Measurements from ENCODE around the gene RAET1L.
"Not testable (repeated sequence)": the region's sequence is repeated elsewhere in the genome, so short reads cannot be mapped to it uniquely, and the experiment has no call there.

Gene RAET1L

DNA sequence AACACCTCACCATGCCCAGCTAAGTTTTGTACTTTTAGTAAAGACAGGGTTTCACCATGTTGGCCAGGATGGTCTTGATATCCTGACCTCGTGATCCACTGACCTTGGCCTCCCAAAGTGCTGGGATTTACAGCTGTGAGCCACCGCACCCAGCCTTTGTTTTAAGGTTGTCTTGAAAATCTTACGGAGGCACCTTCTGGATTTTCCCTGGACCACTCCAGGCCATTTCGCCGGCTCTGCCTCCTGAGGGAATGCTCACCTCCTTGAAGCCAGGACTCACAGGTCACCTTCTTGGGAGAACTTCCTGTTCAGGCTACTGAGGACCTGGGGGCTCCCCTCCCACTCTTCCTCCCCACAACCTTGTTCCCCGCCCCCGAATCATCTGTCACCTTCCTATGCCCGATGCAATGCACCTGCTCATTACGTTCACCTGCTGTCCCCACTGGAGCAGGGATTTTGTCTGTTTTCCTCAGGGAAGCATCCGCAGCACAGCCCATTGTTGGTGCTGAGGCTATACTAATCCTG lies 19.4 kb upstream of the RAET1L start:
- DNase-seq (ENCODE audit: low read depth in 2 of 3, low spot score in 1 of 3), result no peak

DNA sequence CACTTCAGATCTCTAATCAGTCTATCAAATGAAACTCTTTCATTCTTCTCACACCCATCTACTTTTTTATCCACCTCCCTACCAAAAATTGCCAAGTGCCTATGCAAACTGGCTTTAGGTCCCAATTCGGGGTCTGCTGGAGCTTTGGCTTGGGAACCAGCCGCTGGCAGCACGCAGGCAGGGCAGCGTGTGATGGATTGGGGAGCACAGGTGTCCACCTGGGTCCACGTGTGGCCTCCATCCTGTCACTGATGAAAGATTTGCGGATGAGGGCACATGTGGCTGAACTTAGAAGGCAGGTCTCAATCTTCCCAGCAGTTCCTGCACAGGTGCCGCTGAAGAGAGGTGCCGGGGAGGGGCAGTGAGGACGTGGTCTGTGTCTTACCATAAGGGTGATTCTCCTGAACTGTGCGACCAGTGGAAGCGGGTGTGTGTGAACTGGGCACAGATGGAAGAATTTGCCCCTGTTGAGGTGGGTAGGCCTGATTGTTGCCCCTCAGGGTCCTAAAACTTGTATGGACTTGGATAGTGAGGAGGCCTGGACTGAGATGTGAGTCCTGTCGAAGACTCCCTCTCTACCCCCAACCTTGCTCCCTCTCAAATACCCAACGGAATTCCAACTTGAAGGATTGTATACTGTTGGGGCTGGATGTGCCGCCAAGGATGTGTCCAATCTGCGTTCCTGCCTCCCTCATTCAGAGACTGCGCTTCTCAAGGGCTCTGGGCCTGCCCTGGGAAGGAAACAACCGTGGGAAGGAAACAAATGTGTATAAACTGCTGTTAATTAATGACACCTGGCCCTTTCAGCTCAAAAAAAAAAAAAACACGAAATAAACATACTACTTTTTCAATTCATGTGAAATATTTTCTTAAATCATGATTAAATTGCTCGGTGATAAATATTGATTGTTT lies 18.4 kb upstream of the RAET1L start:
- no peak for DNase-seq (ENCODE audit: low read depth in 2 of 3, low spot score in 1 of 3)

DNA sequence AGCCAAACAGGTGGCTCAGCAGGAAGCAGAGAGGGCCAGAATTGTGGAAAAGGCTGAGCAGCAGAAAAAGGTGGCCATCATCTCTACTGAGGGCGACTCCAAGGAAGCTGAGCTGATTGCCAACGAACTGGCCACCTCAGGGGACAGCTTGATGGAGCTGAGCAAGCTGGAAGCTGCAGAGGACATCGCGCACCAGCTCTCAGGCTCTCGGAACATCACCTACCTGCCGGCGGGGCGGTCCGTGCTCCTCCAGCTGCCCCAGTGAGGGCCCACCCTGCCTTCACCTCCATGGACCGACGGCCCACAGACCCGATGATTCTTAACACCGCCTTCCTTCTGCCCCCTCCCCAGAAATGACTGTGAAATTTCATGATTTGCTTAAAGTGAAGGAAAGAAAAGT lies 17.8 kb upstream of the RAET1L start:
- no peak for DNase-seq (ENCODE audit: low read depth in 2 of 3, low spot score in 1 of 3)

DNA sequence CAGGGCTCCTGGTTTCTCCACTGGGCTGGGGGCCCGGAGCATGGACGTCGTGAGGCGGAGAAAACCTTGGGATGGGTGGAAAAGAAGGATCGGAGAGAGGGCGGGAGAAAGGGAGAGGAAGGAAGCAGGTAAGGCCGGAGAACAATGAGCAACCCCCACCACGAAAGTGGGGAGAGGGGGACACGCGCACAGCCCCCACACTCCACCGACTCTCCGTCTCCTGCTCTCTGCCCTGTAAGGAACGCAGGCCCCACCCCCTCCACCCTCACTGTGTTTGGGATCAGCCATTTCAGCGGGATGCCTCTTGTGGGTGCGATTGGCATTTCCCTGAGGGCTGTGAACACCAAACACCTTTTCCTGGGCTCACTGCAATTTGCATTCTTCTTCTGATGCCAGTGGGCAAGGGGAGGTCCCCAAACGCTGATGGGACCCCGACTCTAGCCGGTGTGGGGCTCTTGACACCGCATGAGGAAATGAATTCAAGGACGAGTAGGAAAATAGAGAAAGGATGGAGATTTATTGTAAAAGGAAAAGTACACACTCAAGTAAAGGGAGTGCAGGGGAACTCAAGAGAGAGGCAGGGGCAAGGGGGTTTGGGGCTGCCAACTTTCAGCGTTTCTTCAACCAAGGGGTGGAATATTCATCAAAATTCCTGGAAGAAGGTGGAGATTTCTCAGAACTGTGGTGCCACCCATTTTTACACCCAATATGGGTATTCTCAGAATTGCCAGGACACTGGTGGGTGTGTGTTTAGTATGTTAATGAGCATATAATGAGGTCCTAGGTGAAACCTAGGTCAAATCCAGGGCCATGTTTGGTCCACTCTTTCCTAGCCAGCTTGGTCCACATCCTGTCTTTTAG lies 13.1 kb upstream of the RAET1L start:
- DNase-seq (ENCODE audit: low read depth in 2 of 3, low spot score in 1 of 3), result no peak

DNA sequence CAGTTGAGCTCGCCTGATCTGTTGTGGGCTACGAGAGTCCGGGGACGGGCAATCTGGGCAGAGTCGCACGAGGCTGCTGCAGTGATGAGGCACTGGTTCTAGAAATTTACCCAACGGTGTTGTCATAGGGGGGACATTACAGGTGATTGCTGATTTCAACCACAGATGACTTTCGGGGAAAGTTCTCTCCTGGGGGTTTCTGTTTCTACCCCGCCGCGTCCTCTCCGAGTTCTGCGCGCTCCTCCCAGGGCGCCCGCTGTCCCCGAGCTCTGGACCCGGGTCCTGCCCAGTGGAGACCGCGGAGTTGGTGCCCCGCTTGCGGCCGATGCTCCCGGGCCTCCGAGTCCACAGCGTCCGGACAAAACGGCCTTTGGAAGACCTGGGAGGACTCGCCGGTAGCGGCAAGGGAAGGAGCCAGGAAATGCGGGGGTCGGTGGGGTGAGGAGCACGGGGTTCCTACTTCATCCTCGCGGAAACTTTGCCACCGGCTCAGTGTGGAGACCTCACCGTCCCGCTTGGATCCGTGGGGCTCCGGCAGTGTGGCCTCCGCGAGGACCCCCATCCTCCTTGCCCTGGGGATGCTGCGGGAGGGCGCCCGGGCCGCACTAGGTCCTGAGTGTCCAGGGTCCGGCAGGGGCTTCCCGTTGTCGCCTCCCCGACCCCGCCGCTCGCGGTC lies 12.3 kb upstream of the RAET1L start:
- DNase-seq (ENCODE audit: low read depth in 2 of 3, low spot score in 1 of 3), result no peak

DNA sequence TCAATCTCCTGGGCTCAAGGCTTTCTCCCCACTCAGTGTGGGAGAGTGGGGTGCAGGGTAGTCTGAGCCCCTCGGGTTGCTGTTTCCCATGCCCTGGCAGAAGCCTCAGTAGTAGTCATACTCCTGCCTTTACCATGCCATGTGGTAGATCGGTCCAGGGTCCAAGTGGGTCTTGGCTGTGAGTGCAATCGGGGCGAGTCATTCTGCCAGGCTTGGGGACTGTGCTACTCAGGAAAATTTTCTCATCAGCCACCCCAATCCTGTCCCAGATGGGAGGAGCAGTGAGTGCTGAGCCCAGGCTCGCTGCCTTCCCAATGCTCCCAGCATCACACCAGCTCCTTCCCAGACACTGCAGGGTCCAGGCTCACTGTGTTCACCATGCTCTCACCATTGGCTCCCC lies 10.7 kb upstream of the RAET1L start:
- no peak for DNase-seq (ENCODE audit: low read depth in 2 of 3, low spot score in 1 of 3)

DNA sequence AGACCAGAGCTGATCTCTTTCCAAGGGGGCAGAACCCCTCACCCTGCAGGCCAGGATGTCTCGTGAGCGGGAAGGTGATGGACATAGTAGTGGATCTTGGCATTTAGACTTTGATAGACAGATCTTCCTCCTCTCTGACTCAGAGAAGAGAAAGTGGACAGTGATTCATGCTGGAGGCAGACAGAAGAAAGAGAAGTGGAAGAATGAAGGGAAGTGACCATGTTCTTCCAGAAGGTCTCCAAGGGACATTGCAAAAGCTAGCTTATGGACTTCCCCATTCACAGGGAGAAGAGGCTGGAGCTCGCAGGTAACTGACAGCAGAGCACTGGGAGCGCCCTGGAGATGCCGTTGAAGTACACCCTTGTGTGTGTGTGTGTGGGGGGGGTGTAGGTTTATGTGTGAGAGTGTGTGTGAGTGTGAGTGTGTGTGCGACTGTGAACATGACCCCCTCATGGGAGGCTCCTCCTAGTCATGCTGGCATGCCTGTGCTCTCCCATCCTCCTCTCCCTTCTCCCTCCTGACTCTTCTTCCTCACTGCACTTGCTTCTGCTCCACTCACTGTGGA lies 8.0 kb upstream of the RAET1L start:
- DNase-seq (ENCODE audit: low read depth in 2 of 3, low spot score in 1 of 3), result no peak

DNA sequence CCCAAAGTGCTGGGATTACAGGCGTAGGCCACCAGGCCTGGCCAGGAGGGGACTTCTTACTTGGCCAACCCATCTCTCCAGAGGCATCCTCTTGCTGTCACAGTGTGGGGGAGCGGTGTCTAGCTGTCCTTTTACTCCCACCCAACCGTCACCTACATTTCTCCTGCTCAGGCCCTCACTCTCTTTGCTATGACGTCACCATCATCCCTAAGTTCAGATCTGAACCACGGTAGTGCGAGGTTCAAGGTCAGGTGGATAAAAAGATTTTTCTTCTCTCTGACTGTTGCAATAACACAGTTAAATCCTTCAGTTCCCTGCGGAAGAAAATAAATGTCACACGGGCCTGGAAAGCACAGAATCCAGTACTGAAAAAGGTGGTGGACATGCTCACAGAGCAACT lies 7.3 kb upstream of the RAET1L start:
- no peak for DNase-seq (ENCODE audit: low read depth in 2 of 3, low spot score in 1 of 3)

DNA sequence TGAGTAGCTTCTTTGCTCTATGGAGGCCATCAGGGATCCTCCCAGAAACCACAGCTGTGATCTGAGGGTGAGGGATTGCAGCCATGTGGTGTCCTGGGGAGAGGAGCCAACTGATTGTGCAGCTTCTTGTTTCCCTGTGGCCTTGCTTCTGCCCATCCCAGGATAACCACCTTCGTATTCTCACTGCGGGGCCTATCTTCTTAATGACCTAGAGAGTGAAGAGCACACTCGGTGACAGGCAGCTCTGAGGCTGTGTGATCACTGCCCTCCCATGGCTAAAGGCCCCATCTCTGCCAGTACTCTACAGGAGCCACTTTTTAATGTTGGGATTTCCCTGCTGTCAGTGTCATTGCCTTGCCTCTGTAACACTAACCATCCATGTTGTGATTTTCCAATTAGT lies 5.3 kb upstream of the RAET1L start:
- DNase-seq (ENCODE audit: low read depth in 2 of 3, low spot score in 1 of 3), result no peak

DNA sequence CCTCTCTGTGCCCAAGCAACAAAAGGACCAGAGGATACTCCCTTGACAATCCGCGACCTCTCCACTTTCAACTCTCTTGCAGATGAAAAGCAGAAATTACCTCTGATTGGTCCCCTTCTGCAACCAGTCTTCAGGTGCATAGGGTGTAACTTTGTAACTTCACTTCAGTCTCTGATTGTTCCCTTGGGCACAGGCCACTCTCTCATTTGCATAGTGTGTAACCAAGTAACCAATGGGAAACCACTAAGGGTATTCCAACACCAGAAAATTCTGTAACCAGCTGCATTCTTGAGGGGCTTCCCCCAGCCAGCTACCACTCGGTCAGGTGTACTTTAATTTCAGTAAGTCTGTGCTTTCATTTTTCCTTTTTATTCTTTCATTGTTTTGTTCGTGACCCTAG lies 4.4 kb upstream of the RAET1L start:
- no peak for DNase-seq (ENCODE audit: low read depth in 2 of 3, low spot score in 1 of 3)

DNA sequence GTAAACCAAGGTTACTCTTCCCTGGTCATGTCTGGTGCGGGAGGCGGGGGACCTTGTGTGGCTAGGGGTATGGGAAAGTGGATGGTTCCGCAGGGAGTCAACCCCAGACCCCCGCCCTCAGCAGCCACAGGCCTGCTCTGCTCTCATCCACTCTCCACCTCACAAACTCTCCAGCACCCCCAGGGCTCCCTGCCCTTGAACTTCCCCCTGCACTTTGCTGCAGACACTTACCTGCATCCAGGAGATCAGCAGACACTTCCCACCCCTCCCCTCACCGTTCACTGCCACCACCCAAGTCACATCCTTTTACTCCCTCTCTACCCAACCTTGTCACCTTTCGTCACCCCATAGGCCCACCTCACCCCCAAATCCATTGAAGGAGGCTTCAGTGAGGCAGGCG lies 3.9 kb upstream of the RAET1L start:
- no peak for DNase-seq (ENCODE audit: low read depth in 2 of 3, low spot score in 1 of 3)

DNA sequence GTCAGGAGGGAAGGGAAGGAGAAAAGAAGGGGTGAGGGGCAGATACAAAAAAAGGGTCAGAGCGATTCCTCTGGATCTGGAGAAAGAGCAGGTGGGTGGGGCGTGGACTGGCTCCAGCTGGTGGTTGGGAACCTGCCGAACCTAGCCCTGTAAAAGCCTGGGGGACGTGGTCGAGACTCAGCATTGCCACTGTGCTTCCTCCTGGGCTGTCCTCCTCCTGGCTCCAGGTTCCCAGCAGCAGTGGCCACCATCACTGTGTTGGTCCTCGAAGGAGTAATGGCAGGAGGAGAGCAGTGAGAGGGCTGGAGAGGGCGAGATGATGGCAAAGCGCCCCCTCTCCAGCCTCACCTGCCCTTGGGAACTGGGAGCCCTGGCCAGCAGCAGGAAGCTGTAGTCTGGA lies 3.5 kb upstream of the RAET1L start:
- no peak for DNase-seq (ENCODE audit: low read depth in 2 of 3, low spot score in 1 of 3)

DNA sequence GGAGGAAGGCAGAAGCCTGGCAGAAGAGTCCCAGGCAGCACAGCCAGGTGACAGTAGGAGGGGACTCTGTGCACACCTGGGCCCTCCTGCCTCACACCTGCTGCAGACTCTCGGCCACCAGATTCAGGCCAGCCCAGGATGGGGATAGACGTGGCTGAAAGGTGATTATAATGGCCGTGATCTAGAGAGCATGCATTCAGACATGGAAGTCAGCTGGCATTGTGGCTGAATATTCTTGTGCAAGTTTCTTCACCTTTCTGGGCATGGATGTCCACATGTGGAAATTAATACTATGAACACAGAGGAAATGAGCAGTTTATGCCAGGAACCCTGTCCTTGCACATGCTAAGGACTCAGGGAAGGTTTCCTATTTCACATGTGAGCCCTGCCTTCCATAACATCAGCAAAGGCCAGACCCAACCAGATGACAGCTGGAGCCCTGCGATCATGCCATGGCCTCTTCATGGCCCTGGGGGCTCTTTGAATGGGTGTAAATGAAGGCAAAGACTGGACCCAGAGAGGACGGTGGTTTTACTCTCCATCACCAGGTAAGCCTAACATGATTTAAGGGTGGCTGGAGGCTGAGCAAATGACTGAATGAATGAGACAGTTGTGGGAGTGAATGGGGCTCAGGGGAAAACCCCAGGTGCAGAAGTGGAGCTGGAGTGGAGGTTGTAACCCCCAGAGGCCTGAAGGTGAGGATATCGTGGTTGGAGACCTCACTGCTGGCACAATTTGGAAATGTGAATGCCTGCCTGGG lies 2.7 kb upstream of the RAET1L start:
- no peak for DNase-seq (ENCODE audit: low read depth in 2 of 3, low spot score in 1 of 3)

DNA sequence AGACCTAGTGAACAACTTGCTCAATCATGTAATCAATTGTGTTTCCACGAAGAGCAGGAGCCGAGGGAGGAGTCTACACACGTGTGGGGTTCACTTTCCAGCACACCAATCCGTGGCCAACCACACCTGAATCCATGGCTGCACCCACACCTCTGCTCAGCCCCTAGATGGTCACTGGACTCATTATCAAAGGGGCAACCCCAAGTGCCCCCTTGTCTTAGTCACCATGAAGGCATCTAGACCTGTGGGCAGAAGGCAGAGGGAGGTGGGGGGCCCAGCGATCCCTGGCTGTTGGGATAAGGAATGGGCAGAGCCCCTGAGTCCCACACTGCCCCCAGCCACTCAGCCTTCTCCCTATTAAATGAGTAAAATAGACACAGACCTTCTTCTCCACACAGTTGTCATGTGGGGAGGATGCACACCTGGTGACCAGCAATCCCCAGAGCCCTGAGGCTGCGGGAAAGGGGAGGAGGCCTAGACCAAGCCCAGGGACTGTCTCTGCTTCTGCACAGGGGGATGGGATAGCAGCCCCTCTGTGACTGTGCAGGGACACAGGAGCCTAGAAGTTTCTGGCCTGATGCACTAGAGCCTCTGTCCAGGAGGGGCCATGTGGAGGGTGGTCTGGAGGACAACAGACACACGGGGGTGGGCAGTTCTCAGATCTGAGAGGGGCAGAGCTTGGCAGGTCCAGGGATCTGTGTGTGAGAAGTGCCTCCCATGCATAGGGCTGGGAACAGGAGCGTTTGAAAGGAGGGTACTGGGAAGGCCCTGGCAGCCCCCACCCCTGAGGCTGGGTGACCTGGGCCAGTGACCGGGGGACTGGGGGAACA lies 1.9 kb upstream of the RAET1L start:
- no peak for DNase-seq (ENCODE audit: low read depth in 2 of 3, low spot score in 1 of 3)

DNA sequence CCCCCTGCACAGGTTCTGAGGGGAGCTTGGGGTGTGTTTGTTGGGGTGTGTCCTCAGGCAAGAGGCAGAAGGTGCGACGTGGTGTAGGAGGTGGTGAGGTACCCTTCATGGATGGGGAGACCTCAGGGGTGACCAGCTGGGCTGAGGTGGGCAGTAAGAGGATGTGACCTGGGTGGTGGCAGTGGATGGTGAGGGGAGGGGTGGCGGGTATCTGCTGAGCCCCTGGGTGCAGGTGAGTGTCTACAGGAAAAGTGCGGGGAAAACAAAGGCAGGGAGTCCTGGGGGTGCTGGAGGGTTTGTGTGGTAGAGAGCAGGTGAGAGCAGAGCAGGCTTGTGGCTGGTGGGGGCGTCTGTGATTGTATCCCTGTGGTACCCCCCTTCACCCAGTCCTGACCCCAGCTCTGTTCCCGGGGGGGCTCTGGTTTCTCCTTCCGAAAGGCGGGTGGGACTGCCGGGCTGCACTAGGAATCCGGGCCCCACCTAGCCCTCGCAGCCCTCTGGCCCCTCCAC lies 631 bp downstream of the RAET1L start:
- no peak for DNase-seq (ENCODE audit: low read depth in 2 of 3, low spot score in 1 of 3)

DNA sequence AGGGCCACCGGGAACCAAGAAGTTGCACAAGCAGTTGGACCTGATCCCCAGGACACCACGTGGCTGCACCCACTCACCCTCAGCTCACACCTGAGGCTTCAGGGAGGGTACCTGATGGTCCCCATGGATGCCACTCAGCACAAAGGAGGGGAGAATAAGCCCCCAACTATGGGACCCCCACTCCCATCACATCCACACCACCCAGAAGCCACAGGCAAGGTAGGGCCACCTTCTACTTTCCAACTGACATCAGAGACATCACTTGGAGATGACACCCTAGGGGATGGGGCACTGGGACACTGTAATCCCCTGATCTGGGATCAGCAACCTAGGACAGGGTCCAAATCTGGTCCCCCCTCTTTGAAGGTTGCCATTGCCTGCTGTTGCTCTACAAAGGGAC lies 1.3 kb downstream of the RAET1L start:
- DNase-seq (ENCODE audit: low read depth in 2 of 3, low spot score in 1 of 3), result not testable (repeated sequence)

DNA sequence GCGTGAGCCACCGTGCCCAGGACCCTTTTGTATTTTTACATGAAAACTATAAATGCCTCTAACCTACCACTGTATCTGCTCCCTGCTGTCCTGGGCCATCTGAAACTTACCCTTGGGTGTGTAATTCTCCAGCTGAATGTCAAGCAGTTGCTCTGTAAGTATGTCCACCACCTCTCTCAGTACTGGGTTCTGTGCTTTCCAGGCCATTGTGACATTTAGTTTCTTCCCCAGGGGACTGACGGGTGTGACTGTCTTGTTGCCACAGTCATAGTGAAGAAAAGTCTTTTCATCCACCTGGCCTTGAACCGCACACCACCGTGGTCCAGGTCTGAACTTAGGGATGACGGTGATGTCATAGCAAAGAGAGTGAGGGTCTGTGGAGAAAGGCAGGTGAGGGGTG lies 3.5 kb downstream of the RAET1L start:
- not testable (repeated sequence) for DNase-seq (ENCODE audit: low read depth in 2 of 3, low spot score in 1 of 3)

DNA sequence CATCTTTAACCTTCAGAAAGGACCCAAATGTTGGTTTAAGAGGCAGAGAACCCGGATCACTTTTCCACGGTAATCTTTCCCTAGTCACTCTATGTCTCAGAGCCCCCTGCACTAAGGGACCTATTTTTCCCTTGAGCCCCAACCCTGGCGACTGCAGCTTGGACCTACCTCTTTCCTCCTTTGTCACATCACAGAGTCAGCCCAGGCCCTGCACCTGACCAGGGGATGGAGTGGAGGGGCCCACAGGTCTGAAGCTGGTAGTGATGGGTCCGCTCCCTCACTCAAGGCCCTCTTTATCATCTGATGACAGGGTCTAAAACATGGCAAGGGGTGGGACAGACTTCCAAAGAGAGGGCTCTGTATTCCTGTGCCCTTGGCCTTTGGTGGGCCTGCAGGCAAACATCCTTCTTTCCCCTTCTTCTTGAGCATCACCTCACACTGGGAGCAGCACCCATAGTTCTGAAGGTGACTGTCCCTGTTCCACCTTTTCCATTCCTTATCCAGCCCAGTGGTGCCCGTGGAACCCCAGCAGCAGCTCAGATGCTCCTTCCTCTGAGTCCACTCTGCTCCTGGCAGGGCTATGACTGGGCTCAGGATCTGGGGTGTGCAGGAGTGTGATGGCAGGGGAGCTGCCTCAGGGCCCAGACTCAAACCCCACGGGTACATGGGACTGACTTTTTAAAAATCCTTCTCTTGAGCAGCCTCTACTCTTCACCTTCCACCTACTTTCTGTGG lies 6.3 kb downstream of the RAET1L start:
- no peak for DNase-seq (ENCODE audit: low read depth in 2 of 3, low spot score in 1 of 3)

DNA sequence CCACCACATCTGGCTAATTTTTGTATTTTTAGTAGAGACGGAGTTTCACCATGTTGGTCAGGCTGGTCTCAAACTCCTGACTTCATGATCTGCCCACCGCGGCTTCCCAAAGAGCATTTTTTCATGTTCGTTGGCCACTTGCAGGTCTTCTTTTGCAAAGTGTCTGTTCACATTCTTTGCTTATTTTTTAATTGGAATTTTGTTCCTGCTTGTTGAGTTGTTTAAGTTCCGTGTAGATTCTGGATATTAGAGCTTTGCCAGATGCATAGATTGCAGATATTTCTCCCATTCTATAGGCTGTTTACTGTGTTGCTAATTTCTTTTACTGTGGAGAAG lies 8.2 kb downstream of the RAET1L start:
- not testable (repeated sequence) for DNase-seq (ENCODE audit: low read depth in 2 of 3, low spot score in 1 of 3)
